Thyroid gland (tissue), 4 donors: ENCODE results near the gene PIP4K2A.
"Not testable (repeated sequence)": the region's sequence is repeated elsewhere in the genome, so short reads cannot be mapped to it uniquely, and the experiment has no call there.

ENCODE experiments used
- CTCF ChIP-seq, 6 experiments: fragments of 200-600 bp in 3 of 6; fragments of 450-650 bp in 3 of 6; sonication (generic) in 3 of 6; IDR thresholded peaks; one replicate each; pipeline ENCODE4 v1.5.1; 2016 to 2019; ENCODE audit warnings: antibody characterized with exemption in 6 of 6, mild to moderate bottlenecking in 2 of 6, inconsistent platforms in 1 of 6, moderate library complexity in 1 of 6
- POLR2A ChIP-seq, 2 donors: fragments of 450-650 bp; IDR thresholded peaks; one replicate each; pipeline ENCODE4 v1.6.1; 2017; ENCODE audit warnings: antibody characterized with exemption in 2 of 2, mild to moderate bottlenecking in 2 of 2, moderate library complexity in 1 of 2

GRCh38 chr10:22718659-22719058 lies 4.3 kb upstream of the PIP4K2A start:
- not testable (repeated sequence) for TF ChIP-seq CTCF, POLR2A (IDR thresholded peaks at IDR 0.05)
